CD4-positive, CD25-positive, alpha-beta regulatory T cell (primary cell): Measurements from ENCODE around the gene FN3K. TPM values are rescaled to one million over a fixed set of nuclear protein-coding genes. Genes with fewer than 3 reads are reported as not detected.

Source experiments
- ATAC-seq, 2 donors: fragments of 150-1000 bp; cut with Tn5 transposase; one replicate each; pipeline ENCODE4 v1.10.0; 2021; ENCODE audit warnings: low read depth in 2 of 2, moderate number of reproducible peaks in 2 of 2, moderate library complexity in 1 of 2
- DNase-seq, 3 donors: peaks; one replicate each; pipeline versions ENCODE4 v3.0.0 to v3.0.0-alpha.2; 2012 to 2022; ENCODE audit warnings: mixed read lengths in 1 of 3
- H3K27ac ChIP-seq: one replicate; pipeline ENCODE4 v1.7.0; 2013; ENCODE audit warnings: mild to moderate bottlenecking, low read length; ENCODE audit not compliant: insufficient read depth, poor library complexity, severe bottlenecking
- H3K27me3 ChIP-seq: one replicate; pipeline ENCODE4 v1.7.0; 2013; ENCODE audit warnings: low read length; ENCODE audit not compliant: control insufficient read depth, insufficient read depth
- H3K36me3 ChIP-seq: one replicate; pipeline ENCODE4 v1.7.0; 2013; ENCODE audit warnings: mild to moderate bottlenecking, low read length, moderate library complexity; ENCODE audit not compliant: control insufficient read depth, insufficient read depth
- H3K4me1 ChIP-seq: 2 replicates; pipeline ENCODE4 v1.7.0; 2013; ENCODE audit warnings: mild to moderate bottlenecking, low read length; ENCODE audit not compliant: insufficient read depth, control insufficient read depth, poor library complexity, severe bottlenecking
- H3K4me3 ChIP-seq: one replicate; pipeline ENCODE4 v1.7.0; 2013; ENCODE audit warnings: low read depth, mild to moderate bottlenecking, low read length, moderate library complexity
- H3K9me3 ChIP-seq, 2 experiments: 1 replicate in 1 of 2; 2 replicates in 1 of 2; pipeline ENCODE4 v1.7.0; 2013; ENCODE audit warnings: low read length in 2 of 2, mild to moderate bottlenecking in 1 of 2, moderate library complexity in 1 of 2; ENCODE audit not compliant: control insufficient read depth in 2 of 2
- H3K27ac Mint-ChIP-seq, 3 donors: one replicate each; pipeline ENCODE4 v1.8.0; 2020 to 2022; ENCODE audit warnings: mild to moderate bottlenecking in 3 of 3, mixed read lengths in 3 of 3, moderate library complexity in 2 of 3
- H3K27me3 Mint-ChIP-seq: one replicate; pipeline ENCODE4 v1.8.0; 2022; ENCODE audit warnings: mild to moderate bottlenecking, mixed read lengths
- H3K36me3 Mint-ChIP-seq: one replicate; pipeline ENCODE4 v1.8.0; 2020; ENCODE audit warnings: mixed read lengths
- H3K4me1 Mint-ChIP-seq, 4 donors: one replicate each; pipeline ENCODE4 v1.8.0; 2020 to 2022; ENCODE audit warnings: mixed read lengths in 4 of 4, mild to moderate bottlenecking in 1 of 4
- H3K4me3 Mint-ChIP-seq, 4 donors: one replicate each; pipeline ENCODE4 v1.8.0; 2020 to 2022; ENCODE audit warnings: mild to moderate bottlenecking in 4 of 4, mixed read lengths in 4 of 4, moderate library complexity in 3 of 4
- H3K9me3 Mint-ChIP-seq, 7 donors: one replicate each; pipeline ENCODE4 v1.8.0; 2020 to 2022; ENCODE audit warnings: mixed read lengths in 7 of 7, mild to moderate bottlenecking in 3 of 7, moderate library complexity in 2 of 7
- polyA plus RNA-seq, 4 donors: library from polyadenylated mRNA; unstranded; fragments of 300-500 nt; fragmentation: Illumina TruSeq; gene quantifications; one replicate each; pipeline ENCODE4 v1.2.3, GENCODE V29; 2021
- total RNA-seq: library from RNA; stranded (reverse); gene quantifications from one replicate; pipeline ENCODE4 v1.2.3, GENCODE V29; 2022

FN3K gene
- total and polyA plus RNA-seq, 5 donors from 2014 or later, result 0.18 to 2.0 (median 0.26) TPM

DNA sequence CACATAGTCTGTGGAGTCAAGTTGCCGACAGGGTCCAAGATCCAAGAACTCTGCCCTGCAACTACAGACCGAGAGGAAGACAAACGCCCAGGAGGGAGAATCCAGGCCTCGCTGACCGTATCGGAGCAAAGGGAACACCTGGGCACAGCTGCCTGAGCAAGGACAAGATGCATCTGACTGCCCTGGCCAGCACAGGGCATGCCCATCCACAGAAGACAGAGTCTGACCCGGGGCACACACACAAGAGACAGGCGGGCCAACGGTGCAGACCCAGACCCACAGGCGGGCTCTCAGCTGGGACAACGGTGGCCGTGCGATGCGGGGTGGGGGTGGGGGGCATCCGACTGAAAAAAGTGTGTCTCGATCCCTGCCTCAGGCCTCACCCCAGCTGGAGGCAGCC is 43.1 kb upstream of the FN3K start:
- H3K9me3 Mint-ChIP-seq, result peaks cover 0 to 10% (median 0%) of the 10 kb centered on the region in 7 donors
- H3K27ac Mint-ChIP-seq, result peak overlapping the region in 1 of 3 donors; percentile 63
- Histone ChIP-seq H3K4me3 (no peak overlapping the region), H3K9me3 (peaks cover 8 to 10% of the 10 kb centered on the region in 2 experiments), H3K27ac (no peak overlapping the region), H3K36me3 (peaks cover 4% of the 10 kb centered on the region), H3K27me3 (no peaks in the 10 kb centered on the region), H3K4me1 (peaks cover 7% of the 10 kb centered on the region)
- no peak for DNase-seq
- peaks cover 17% of the 10 kb centered on the region for H3K36me3 Mint-ChIP-seq
- H3K4me3 Mint-ChIP-seq, result no peak overlapping the region
- peaks cover 8% of the 10 kb centered on the region for H3K27me3 Mint-ChIP-seq
- peaks cover 0 to 18% (median under 1%) of the 10 kb centered on the region in 4 donors for H3K4me1 Mint-ChIP-seq
- ATAC-seq, result no peak

DNA sequence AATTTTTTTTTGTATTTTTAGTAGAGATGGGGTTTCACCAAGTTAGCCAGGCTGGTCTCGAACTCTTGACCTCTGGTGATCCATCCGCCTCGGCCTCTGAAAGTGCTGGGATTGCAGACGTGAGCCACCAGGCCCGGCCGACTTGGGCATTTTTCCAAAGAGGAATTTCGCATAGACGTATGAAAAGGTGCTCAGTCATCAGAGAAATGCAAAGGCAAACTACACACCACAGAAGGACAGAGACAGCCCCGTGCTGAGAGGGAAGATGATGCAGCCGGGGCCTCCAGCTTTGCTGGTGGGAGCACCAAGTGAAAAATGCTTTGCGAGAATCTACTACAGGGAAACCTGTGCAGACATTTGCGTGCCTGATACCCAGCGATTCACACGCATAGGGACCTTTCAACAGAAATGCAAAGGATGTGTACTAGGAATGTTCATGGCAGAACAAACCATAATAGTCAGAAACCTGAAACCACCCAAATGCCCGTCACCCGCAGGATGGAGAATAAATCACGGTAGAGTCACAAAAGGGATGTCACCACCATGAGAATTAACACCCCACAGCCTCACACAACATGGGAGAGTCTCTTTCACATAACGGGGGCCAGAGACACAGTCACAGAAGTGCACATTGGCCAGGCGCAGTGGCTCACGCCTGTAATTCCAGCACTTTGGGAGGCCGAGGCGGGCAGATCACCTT is 42.1 kb upstream of the FN3K start:
- DNase-seq, result no peak
- H3K27ac Mint-ChIP-seq, result no peak overlapping the region
- Histone ChIP-seq H3K4me1 (peaks cover 13% of the 10 kb centered on the region), H3K27ac (no peak overlapping the region), H3K36me3 (peaks cover 4% of the 10 kb centered on the region), H3K27me3 (no peaks in the 10 kb centered on the region), H3K9me3 (peaks cover 8 to 10% of the 10 kb centered on the region in 2 experiments), H3K4me3 (no peak overlapping the region)
- ATAC-seq, result no peak
- H3K27me3 Mint-ChIP-seq, result peaks cover 8% of the 10 kb centered on the region
- H3K9me3 Mint-ChIP-seq, result peaks cover 0 to 10% (median 0%) of the 10 kb centered on the region in 7 donors
- peak overlapping the region in 2 of 4 donors; percentile 28 to 66 for H3K4me3 Mint-ChIP-seq
- peaks cover 17% of the 10 kb centered on the region for H3K36me3 Mint-ChIP-seq
- peaks cover 0 to 20% (median 0%) of the 10 kb centered on the region in 4 donors for H3K4me1 Mint-ChIP-seq

DNA sequence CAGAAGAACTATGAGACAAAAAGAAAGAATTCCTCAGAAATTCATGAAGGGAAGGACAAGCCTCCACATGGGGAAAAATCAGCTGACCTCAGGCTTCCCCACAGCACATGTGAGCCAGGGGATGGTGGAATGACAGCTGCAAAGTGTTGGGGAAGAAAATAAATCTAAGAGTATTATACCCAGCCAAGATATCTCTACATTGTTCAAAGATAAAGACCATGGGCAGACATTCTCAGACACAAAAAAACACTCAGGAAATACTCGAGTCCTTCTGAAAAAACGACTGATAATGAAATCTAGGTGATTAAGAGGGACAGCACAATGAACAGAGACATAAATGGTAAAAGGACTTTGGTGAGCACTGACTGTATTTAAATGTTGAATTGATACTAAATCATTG is 40.8 kb upstream of the FN3K start:
- Histone ChIP-seq H3K4me3 (no peak overlapping the region), H3K4me1 (peaks cover 18% of the 10 kb centered on the region), H3K9me3 (peaks cover 8 to 10% of the 10 kb centered on the region in 2 experiments), H3K36me3 (peaks cover 4% of the 10 kb centered on the region), H3K27me3 (no peaks in the 10 kb centered on the region), H3K27ac (no peak overlapping the region)
- Mint-ChIP-seq H3K27ac (peak overlapping the region in 1 of 3 donors; percentile 46), H3K4me1 (peaks cover 0 to 28% (median 0%) of the 10 kb centered on the region in 4 donors), H3K4me3 (peak overlapping the region; percentile 15 to 75 (median 60)), H3K36me3 (peaks cover 17% of the 10 kb centered on the region), H3K9me3 (peaks cover 0 to 10% (median 2%) of the 10 kb centered on the region in 7 donors), H3K27me3 (peaks cover 8% of the 10 kb centered on the region)
- DNase-seq (no peak), ATAC-seq (no peak)

DNA sequence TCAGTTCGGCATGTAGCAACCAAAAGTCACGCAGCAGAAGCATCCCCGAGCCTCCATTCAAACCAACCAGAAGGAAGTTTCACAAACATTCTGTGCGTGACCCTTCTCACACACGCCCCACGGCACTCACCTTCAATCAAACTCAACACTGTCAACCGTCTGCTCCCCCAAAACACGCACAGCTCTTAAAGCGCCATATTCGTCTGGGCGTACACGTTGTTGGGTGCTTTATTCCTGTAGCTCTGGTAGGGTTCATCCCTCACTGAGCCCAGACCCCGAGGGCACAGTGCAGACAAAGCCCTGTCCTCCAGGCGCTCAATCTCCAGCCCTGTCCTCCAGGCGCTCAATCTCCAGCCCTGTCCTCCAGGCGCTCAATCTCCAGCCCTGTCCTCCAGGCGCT is 39.2 kb upstream of the FN3K start:
- ATAC-seq (no peak), DNase-seq (no peak)
- peaks cover 0 to 10% (median 2%) of the 10 kb centered on the region in 7 donors for H3K9me3 Mint-ChIP-seq
- peak overlapping the region; percentile 56 to 81 (median 74) for H3K4me3 Mint-ChIP-seq
- H3K27ac Mint-ChIP-seq, result no peak overlapping the region
- peaks cover 9% of the 10 kb centered on the region for H3K36me3 Mint-ChIP-seq
- H3K27me3 Mint-ChIP-seq, result peaks cover 8% of the 10 kb centered on the region
- no peak overlapping the region for H3K4me3 ChIP-seq
- peaks cover 18% of the 10 kb centered on the region for H3K4me1 ChIP-seq
- peaks cover 8 to 10% of the 10 kb centered on the region in 2 experiments for H3K9me3 ChIP-seq
- peaks cover 0 to 25% (median under 1%) of the 10 kb centered on the region in 4 donors for H3K4me1 Mint-ChIP-seq
- no peaks in the 10 kb centered on the region for H3K27me3 ChIP-seq
- peaks cover 4% of the 10 kb centered on the region for H3K36me3 ChIP-seq
- H3K27ac ChIP-seq, result no peak overlapping the region

DNA sequence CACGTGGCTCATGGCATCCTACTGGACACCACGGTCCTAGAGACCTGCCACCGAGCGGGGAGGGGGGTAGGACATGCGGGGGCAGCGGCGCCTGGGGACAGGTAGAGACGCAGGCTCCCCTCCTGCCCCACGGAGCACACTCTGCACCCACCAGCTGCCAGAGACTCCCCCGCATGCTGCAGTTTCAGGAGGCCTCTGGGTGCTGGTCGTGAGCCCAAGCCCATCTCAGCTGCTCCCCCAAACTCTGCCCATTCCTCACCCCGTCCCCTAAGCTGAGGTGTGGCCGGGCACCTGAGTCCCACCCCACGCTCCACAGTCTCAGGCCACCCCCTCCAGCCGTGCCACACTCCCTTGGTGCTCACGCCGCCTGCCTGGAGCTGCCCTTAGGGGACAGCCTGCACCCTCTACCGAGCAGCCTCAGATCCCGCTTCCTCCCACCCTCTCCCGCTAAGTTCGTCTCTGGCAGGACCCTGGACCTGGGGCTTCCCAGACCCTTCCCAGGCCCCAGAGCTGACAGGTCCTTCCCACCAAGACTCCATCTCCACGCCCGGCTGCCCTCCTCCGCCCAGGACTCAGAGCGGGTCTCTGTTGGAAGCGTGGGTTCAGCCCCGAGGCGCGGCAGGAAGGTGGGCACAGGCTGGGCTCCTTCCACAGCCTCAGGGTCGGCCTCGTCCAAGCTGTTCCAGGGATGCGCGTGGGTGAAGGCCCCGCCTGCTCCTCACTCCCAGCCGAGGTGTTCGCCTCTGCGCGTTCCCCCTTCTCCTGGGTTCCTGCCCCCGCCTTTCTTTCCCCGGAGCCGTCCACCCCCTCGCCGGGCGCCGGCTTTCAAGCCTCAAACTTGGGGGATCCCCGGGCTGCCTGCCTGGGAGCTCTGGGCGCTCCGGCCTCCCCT is 38.3 kb upstream of the FN3K start:
- Mint-ChIP-seq H3K9me3 (peaks cover 0 to 10% (median 2%) of the 10 kb centered on the region in 7 donors), H3K27me3 (peaks cover 8% of the 10 kb centered on the region), H3K4me3 (peak overlapping the region; percentile 43 to 72 (median 65)), H3K4me1 (peaks cover 0 to 25% (median under 1%) of the 10 kb centered on the region in 4 donors), H3K36me3 (peaks cover 9% of the 10 kb centered on the region), H3K27ac (no peak overlapping the region)
- ATAC-seq (no peak), DNase-seq (peak in 1 of 3 donors; percentile 9)
- H3K27ac ChIP-seq, result no peak overlapping the region
- H3K4me3 ChIP-seq, result no peak overlapping the region
- peaks cover 8 to 10% of the 10 kb centered on the region in 2 experiments for H3K9me3 ChIP-seq
- no peaks in the 10 kb centered on the region for H3K27me3 ChIP-seq
- peaks cover 18% of the 10 kb centered on the region for H3K4me1 ChIP-seq
- H3K36me3 ChIP-seq, result peaks cover 4% of the 10 kb centered on the region

DNA sequence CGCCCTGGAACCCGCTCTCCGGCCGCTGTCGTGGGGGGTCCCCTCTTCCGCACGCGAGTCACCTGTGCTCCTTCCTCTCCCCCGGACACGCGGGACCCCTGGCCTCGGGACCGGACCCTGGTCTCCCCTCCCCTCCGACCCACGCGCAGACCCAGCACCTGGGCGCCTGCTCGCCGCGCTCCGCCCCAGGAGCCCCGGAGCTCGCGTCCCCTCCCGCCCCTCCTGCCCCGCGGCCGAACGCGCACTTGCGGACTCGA is 37.7 kb upstream of the FN3K start:
- H3K27ac ChIP-seq, result no peak overlapping the region
- H3K27ac Mint-ChIP-seq, result no peak overlapping the region

DNA sequence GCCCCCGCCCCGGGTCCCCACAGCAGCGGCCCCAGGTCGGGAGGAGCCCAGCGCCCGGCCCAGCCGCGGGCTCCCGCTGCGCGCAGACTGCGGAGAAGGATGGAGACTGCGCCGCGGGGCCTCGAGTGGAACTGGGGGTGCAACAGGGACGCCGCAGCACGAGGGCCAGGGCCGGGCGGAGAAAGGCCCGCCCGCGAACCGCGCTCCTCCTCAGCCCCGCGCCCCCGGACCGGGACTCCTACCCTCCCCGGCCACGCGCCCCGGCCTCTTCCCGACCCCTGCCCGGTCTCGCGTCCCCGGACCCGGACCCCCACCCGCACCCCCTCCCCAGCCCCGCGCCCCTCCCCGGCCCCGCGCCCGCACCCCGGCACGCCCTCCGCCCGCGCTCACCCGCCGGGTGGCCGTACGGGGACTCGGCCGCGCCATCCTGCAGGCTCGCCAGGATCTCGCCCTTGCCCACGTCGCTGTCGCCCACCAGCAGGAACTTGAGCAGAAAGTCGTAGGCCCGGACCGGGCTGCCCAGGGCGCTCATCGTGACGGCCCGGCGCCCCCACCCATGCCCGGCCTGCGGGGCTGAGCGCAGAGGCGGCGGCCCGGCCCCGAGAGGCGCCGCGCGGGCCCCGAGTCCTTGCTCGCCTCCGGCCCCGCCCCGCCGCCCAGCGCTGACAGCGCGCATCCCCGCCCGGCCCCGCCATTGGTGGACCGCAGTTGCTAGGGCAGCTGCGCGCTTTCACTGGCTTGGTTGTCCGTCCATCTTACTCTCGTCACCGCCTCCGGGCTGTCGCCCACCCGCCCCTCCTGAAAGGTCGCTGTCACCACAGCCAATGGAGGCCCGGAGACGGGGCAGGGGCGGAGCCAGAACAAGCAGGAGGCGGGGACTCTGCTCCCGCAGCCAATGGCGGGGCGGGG is 37.1 kb upstream of the FN3K start, which contains the start of gene RAB40B:
TSS of gene RAB40B (minus strand) at position 634 of the 909 bp plus-strand sequence. CDS start at position 532, 102 bp downstream.
- H3K4me3 ChIP-seq, result peak within 1 kb of the TSS; percentile 47
- peaks cover 4% of the 10 kb centered on the region for H3K36me3 ChIP-seq
- peaks cover 18% of the 10 kb centered on the region for H3K4me1 ChIP-seq
- peak within 1 kb of the TSS; percentile 51 for H3K27ac ChIP-seq
- ATAC-seq, result peak; percentile 99
- peaks cover 8 to 10% of the 10 kb centered on the region in 2 experiments for H3K9me3 ChIP-seq
- Mint-ChIP-seq H3K4me1 (peaks cover 0 to 25% (median under 1%) of the 10 kb centered on the region in 4 donors), H3K4me3 (peak within 1 kb of the TSS; percentile 89 to 91 (median 90)), H3K27ac (peak within 1 kb of the TSS in 1 of 3 donors; percentile 80), H3K27me3 (peaks cover 8% of the 10 kb centered on the region), H3K9me3 (peaks cover 0 to 10% (median 2%) of the 10 kb centered on the region in 7 donors), H3K36me3 (peaks cover 9% of the 10 kb centered on the region)
- no peaks in the 10 kb centered on the region for H3K27me3 ChIP-seq
- peak; percentile 98 to 99 (median 99) for DNase-seq

More for the DNA sequence above, 37.7 kb upstream of the FN3K start:
- peaks cover 0 to 25% (median under 1%) of the 10 kb centered on the region in 4 donors for H3K4me1 Mint-ChIP-seq
- H3K27me3 Mint-ChIP-seq, result peaks cover 8% of the 10 kb centered on the region
- H3K36me3 Mint-ChIP-seq, result peaks cover 9% of the 10 kb centered on the region
- peak overlapping the region in 3 of 4 donors; percentile 61 to 72 (median 69) for H3K4me3 Mint-ChIP-seq
- Histone ChIP-seq H3K36me3 (peaks cover 4% of the 10 kb centered on the region), H3K9me3 (peaks cover 8 to 10% of the 10 kb centered on the region in 2 experiments), H3K27me3 (no peaks in the 10 kb centered on the region), H3K4me1 (peaks cover 18% of the 10 kb centered on the region), H3K4me3 (no peak overlapping the region)
- DNase-seq, result no peak
- peaks cover 0 to 10% (median 2%) of the 10 kb centered on the region in 7 donors for H3K9me3 Mint-ChIP-seq
- ATAC-seq, result no peak
